Measurements from ENCODE around the gene BASP1.

GRCh38 chr5:17258431-17258830, 41.0 kb downstream of the BASP1 start:
- TF ChIP-seq CTCF (IDR thresholded peaks at IDR 0.05; ENCODE audit: insufficient read depth, low read length) (no peak), REST (IDR thresholded peaks at IDR 0.05; ENCODE audit: insufficient replicate concordance, low read depth) (no peak)
